Measurements from ENCODE around the gene MEPCE. TPM values are rescaled to one million over a fixed set of nuclear protein-coding genes. Genes with fewer than 3 reads are reported as not detected.

Gene MEPCE
- total and polyA plus RNA-seq, 9 of the 15 experiments (the other 6 are each of a cell fraction or from before 2014, with no cell fraction given) = 10.9 to 76.3 (median 44.1) TPM

GRCh38 chr7:100478958-100479660 lies 49.5 kb downstream of the MEPCE start, which contains the start of gene TSC22D4 (continued):
- TF ChIP-seq RERE (CRISPR knock-in tag; IDR thresholded peaks at IDR 0.05; ENCODE audit: borderline replicate concordance) (0 out of 2 replicates have a peak, but pooled peaks have one; percentile 25), ZNF398 (CRISPR knock-in tag; IDR thresholded peaks at IDR 0.05) (no peak), ILK (tag; IDR thresholded peaks at IDR 0.05; ENCODE audit: borderline replicate concordance, low read depth) (no peak), ZNF134 (CRISPR knock-in tag; conservative IDR thresholded peaks at IDR 0.05) (peak; percentile 90), HBP1 (CRISPR knock-in tag; IDR thresholded peaks at IDR 0.05) (0 out of 2 replicates have a peak, but pooled peaks have one; percentile 50), MYBL2 (IDR thresholded peaks at IDR 0.05; ENCODE audit: low read depth) (no peak), MYBL2 (CRISPR knock-in tag; IDR thresholded peaks at IDR 0.05; ENCODE audit: borderline replicate concordance) (no peak), POLR2A (conservative IDR thresholded peaks at IDR 0.05) (peak; percentile 88), PHB (CRISPR knock-in tag; IDR thresholded peaks at IDR 0.05) (no peak), CREB3L1 (IDR thresholded peaks at IDR 0.05; ENCODE audit: borderline replicate concordance, low read depth) (no peak), ETV6 (IDR thresholded peaks at IDR 0.05; ENCODE audit: borderline replicate concordance in 1 of 2, low read depth in 2 of 2, low read length in 1 of 2) (peak; percentile 55 to 66; a peak in 2 of 4 replicates), ETV6 (CRISPR knock-in tag; IDR thresholded peaks at IDR 0.05; ENCODE audit: borderline replicate concordance) (no peak), MXD1 (CRISPR knock-in tag; IDR thresholded peaks at IDR 0.05; ENCODE audit: borderline replicate concordance, poor library complexity, severe bottlenecking) (no peak), BRF1 (IDR thresholded peaks at IDR 0.05; ENCODE audit: borderline replicate concordance, extremely low read depth, insufficient read length) (no peak)
